Central memory CD4-positive, alpha-beta T cell (primary cell): ENCODE data around the gene PYGM.

ENCODE experiments used
- DNase-seq: peaks from one replicate; pipeline ENCODE4 v3.0.0; 2022

The PYGM gene

GRCh38 chr11:64734811-64735724, 24.7 kb downstream of the PYGM start:
- no peak for DNase-seq

- no peak for DNase-seq
These were observed 28.2 kb downstream of the PYGM start for GRCh38 chr11:64731601-64732000.

- DNase-seq = no peak
These were observed 29.9 kb downstream of the PYGM start for GRCh38 chr11:64729851-64730382.

- no peak for DNase-seq
These were observed 30.9 kb downstream of the PYGM start for GRCh38 chr11:64728757-64729365.

GRCh38 chr11:64726867-64727530, 32.8 kb downstream of the PYGM start:
- DNase-seq = no peak

GRCh38 chr11:64726211-64726641, 33.5 kb downstream of the PYGM start:
- no peak for DNase-seq

GRCh38 chr11:64724863-64725532, 34.8 kb downstream of the PYGM start:
- no peak for DNase-seq

- no peak for DNase-seq
These were observed 35.6 kb downstream of the PYGM start for GRCh38 chr11:64723907-64724862.

- peak; percentile 83 for DNase-seq
These were observed 36.5 kb downstream of the PYGM start, which contains the start of gene NRXN2 for GRCh38 chr11:64723117-64723906. Gene NRXN2, minus strand, starts transcription at chr11:64723197. Its CDS starts 9,498 bp downstream, at chr11:64713699.

GRCh38 chr11:64722141-64723065, 37.4 kb downstream of the PYGM start:
- DNase-seq = no peak

- no peak for DNase-seq
These were observed 38.4 kb downstream of the PYGM start for GRCh38 chr11:64721359-64721699.

- no peak for DNase-seq
These were observed 39.0 kb downstream of the PYGM start for GRCh38 chr11:64720640-64721358.

GRCh38 chr11:64720167-64720566, 39.6 kb downstream of the PYGM start:
- DNase-seq = no peak

GRCh38 chr11:64719406-64719805, 40.4 kb downstream of the PYGM start:
- DNase-seq = no peak

- DNase-seq = no peak
These were observed 41.0 kb downstream of the PYGM start for GRCh38 chr11:64718780-64719124.

GRCh38 chr11:64718084-64718779, 41.5 kb downstream of the PYGM start:
- DNase-seq = no peak

- no peak for DNase-seq
These were observed 42.6 kb downstream of the PYGM start for GRCh38 chr11:64717268-64717578.

GRCh38 chr11:64716473-64717267, 43.1 kb downstream of the PYGM start:
- DNase-seq = no peak
